ENCODE data around the gene ANKRD24. TPM values are rescaled to one million over a fixed set of nuclear protein-coding genes. Genes with fewer than 3 reads are reported as not detected.

ANKRD24 gene
- total and polyA plus RNA-seq, 2 of the 13 experiments (the other 11 are each of a cell fraction or from before 2014, with no cell fraction given) = 0.13 to 0.24 TPM

GRCh38 chr19:4267101-4267900 is 84.8 kb downstream of the ANKRD24 start (continued):
- TF ChIP-seq ZNF143 (CRISPR knock-in tag; IDR thresholded peaks at IDR 0.05) (no peak), BHLHE40 (IDR thresholded peaks at IDR 0.05; ENCODE audit: low read length) (no peak), IRF1 (CRISPR knock-in tag; IDR thresholded peaks at IDR 0.05; ENCODE audit: low read depth) (no peak), ZNF781 (CRISPR knock-in tag; IDR thresholded peaks at IDR 0.05; ENCODE audit: borderline replicate concordance, not compliant biosample characterization) (no peak), XRCC5 (optimal IDR thresholded peaks at IDR 0.05; ENCODE audit: low read length) (peak; percentile 26), AGO2 (optimal IDR thresholded peaks at IDR 0.05; ENCODE audit: low read depth, low read length) (peak; percentile 62), ZNF616 (CRISPR knock-in tag; IDR thresholded peaks at IDR 0.05; ENCODE audit: low read depth) (no peak), TP53 (CRISPR knock-in tag; conservative IDR thresholded peaks at IDR 0.05) (no peak), ZNF607 (CRISPR knock-in tag; IDR thresholded peaks at IDR 0.05; ENCODE audit: borderline replicate concordance) (no peak; the same call in 1 of the 2 replicates), CAMTA2 (CRISPR knock-in tag; IDR thresholded peaks at IDR 0.05; ENCODE audit: borderline replicate concordance) (no peak), SMAD1 (CRISPR knock-in tag; IDR thresholded peaks at IDR 0.05; ENCODE audit: borderline replicate concordance, low read depth) (no peak), ISL2 (CRISPR knock-in tag; IDR thresholded peaks at IDR 0.05) (no peak), IRF2 (CRISPR knock-in tag; IDR thresholded peaks at IDR 0.05) (no peak), ZNF775 (CRISPR knock-in tag; IDR thresholded peaks at IDR 0.05; ENCODE audit: borderline replicate concordance) (no peak), MXD4 (CRISPR knock-in tag; IDR thresholded peaks at IDR 0.05) (no peak), ZNF296 (CRISPR knock-in tag; conservative IDR thresholded peaks at IDR 0.05) (no peak), SMC3 (IDR thresholded peaks at IDR 0.05; ENCODE audit: low read length) (peak; percentile 89), SRSF1 (optimal IDR thresholded peaks at IDR 0.05; ENCODE audit: low read depth, low read length) (peak; percentile 83), FOXP1 (IDR thresholded peaks at IDR 0.05) (no peak), FOXP1 (CRISPR knock-in tag; IDR thresholded peaks at IDR 0.05) (no peak), ZNF577 (CRISPR knock-in tag; IDR thresholded peaks at IDR 0.05; ENCODE audit: borderline replicate concordance, low read depth) (no peak), ZNF761 (CRISPR knock-in tag; conservative IDR thresholded peaks at IDR 0.05) (no peak)
- TF ChIP-seq, protein P1, sequence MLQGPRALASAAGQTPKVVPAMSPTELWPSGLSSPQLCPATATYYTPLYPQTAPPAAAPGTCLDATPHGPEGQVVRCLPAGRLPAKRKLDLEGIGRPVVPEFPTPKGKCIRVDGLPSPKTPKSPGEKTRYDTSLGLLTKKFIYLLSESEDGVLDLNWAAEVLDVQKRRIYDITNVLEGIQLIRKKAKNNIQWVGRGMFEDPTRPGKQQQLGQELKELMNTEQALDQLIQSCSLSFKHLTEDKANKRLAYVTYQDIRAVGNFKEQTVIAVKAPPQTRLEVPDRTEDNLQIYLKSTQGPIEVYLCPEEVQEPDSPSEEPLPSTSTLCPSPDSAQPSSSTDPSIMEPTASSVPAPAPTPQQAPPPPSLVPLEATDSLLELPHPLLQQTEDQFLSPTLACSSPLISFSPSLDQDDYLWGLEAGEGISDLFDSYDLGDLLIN (CRISPR knock-in tag; IDR thresholded peaks at IDR 0.05; ENCODE audit: borderline replicate concordance) = no peak
- TF ChIP-seq, protein P2, sequence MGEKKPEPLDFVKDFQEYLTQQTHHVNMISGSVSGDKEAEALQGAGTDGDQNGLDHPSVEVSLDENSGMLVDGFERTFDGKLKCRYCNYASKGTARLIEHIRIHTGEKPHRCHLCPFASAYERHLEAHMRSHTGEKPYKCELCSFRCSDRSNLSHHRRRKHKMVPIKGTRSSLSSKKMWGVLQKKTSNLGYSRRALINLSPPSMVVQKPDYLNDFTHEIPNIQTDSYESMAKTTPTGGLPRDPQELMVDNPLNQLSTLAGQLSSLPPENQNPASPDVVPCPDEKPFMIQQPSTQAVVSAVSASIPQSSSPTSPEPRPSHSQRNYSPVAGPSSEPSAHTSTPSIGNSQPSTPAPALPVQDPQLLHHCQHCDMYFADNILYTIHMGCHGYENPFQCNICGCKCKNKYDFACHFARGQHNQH (CRISPR knock-in tag; IDR thresholded peaks at IDR 0.05) = no peak
- TF ChIP-seq, protein P3, sequence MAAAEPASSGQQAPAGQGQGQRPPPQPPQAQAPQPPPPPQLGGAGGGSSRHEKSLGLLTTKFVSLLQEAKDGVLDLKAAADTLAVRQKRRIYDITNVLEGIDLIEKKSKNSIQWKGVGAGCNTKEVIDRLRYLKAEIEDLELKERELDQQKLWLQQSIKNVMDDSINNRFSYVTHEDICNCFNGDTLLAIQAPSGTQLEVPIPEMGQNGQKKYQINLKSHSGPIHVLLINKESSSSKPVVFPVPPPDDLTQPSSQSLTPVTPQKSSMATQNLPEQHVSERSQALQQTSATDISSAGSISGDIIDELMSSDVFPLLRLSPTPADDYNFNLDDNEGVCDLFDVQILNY (CRISPR knock-in tag; conservative IDR thresholded peaks at IDR 0.05) = no peak
- TF ChIP-seq, protein P4, sequence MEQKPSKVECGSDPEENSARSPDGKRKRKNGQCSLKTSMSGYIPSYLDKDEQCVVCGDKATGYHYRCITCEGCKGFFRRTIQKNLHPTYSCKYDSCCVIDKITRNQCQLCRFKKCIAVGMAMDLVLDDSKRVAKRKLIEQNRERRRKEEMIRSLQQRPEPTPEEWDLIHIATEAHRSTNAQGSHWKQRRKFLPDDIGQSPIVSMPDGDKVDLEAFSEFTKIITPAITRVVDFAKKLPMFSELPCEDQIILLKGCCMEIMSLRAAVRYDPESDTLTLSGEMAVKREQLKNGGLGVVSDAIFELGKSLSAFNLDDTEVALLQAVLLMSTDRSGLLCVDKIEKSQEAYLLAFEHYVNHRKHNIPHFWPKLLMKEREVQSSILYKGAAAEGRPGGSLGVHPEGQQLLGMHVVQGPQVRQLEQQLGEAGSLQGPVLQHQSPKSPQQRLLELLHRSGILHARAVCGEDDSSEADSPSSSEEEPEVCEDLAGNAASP (CRISPR knock-in tag; IDR thresholded peaks at IDR 0.05; ENCODE audit: borderline replicate concordance) = no peak
